Endothelial cell of umbilical vein (primary cell): ENCODE data around the gene EHMT1. TPM values are rescaled to one million over a fixed set of nuclear protein-coding genes. Genes with fewer than 3 reads are reported as not detected.

ENCODE experiments used
- BruUV-seq: library from RNA; stranded (reverse); fragments of 400-500 nt; replicated peaks from 2 replicates; lab custom pipeline; 2021; lab: Mats Ljungman, UMichigan
- CTCF ChIA-PET: fragments of 300-600, 350-600 bp; sonication (Branson Sonifier 250); formaldehyde crosslinking; loops from one replicate; lab custom pipeline; 2021; ENCODE audit warnings: antibody characterized with exemption, inconsistent platforms; lab: Charles Lee
- POLR2A ChIA-PET: fragments of 300-600, 350-600 bp; sonication (Branson Sonifier 250); formaldehyde crosslinking; loops from one replicate; lab custom pipeline; 2021; ENCODE audit warnings: antibody characterized with exemption, inconsistent platforms; lab: Charles Lee
- DNase-seq: peaks from one replicate; pipeline ENCODE4 v3.0.0-alpha.2; 2011; ENCODE audit warnings: low read depth, low spot score
- FAIRE-seq: peaks from 2 replicates; lab custom pipeline; 2011; peaks lifted over from hg19 to GRCh38; lab: Jason Lieb, UNC
- H2AFZ ChIP-seq: 2 replicates; pipeline ENCODE4 v1.6.0; 2012; ENCODE audit warnings: low read depth, low read length, control low read depth, inconsistent platforms
- H3K27ac ChIP-seq: 2 replicates; pipeline ENCODE4 v1.5.1; 2011; ENCODE audit warnings: low read depth, mild to moderate bottlenecking, control low read depth, low read length, moderate library complexity; ENCODE audit not compliant: insufficient read depth
- H3K27me3 ChIP-seq, 2 experiments: 2 replicates each; pipeline versions ENCODE4 v1.6.0 to v1.6.1; 2011; ENCODE audit warnings: low read length in 2 of 2, mixed read lengths in 1 of 2; ENCODE audit not compliant: control insufficient read depth in 2 of 2, insufficient read depth in 2 of 2
- H3K36me3 ChIP-seq, 2 experiments: 2 replicates in 1 of 2; 3 replicates in 1 of 2; pipeline ENCODE4 v1.5.1; 2011; ENCODE audit warnings: low read length in 2 of 2, mild to moderate bottlenecking in 1 of 2, moderate library complexity in 1 of 2; ENCODE audit not compliant: control insufficient read depth in 2 of 2, insufficient read depth in 2 of 2; ENCODE audit errors: extremely low read depth in 1 of 2
- H3K4me1 ChIP-seq: 3 replicates; pipeline ENCODE4 v1.5.1; 2011; ENCODE audit warnings: mild to moderate bottlenecking, low read length; ENCODE audit not compliant: control insufficient read depth, insufficient read depth; ENCODE audit errors: extremely low read depth
- H3K4me2 ChIP-seq: 2 replicates; pipeline ENCODE4 v1.6.1; 2011; ENCODE audit warnings: low read length, control low read depth, mixed read lengths; ENCODE audit not compliant: insufficient read depth
- H3K4me3 ChIP-seq, 3 experiments: fragments of 200-600 bp in 1 of 3; sonication (generic), shearing (Covaris generic) in 1 of 3; replicated peaks in 1 of 3; 2 replicates each; pipeline ENCODE4 v1.5.1; 2011 to 2016; ENCODE audit warnings: control low read depth in 3 of 3, low read length in 3 of 3, mild to moderate bottlenecking in 2 of 3, inconsistent platforms in 1 of 3, low read depth in 1 of 3, moderate library complexity in 1 of 3; ENCODE audit not compliant: insufficient read depth in 1 of 3
- H3K79me2 ChIP-seq: 2 replicates; pipeline ENCODE4 v1.6.0; 2012; ENCODE audit warnings: low read length, inconsistent platforms; ENCODE audit not compliant: control insufficient read depth, insufficient read depth
- H3K9ac ChIP-seq: replicated peaks from 2 replicates; pipeline ENCODE3; 2011; ENCODE audit warnings: low read length, control low read depth; ENCODE audit not compliant: insufficient read depth; ENCODE audit errors: extremely low read depth
- H3K9me1 ChIP-seq: replicated peaks from 3 replicates; pipeline ENCODE4 v1.6.0; 2011; ENCODE audit warnings: mild to moderate bottlenecking, low read length; ENCODE audit not compliant: control insufficient read depth, insufficient read depth; ENCODE audit errors: extremely low read depth
- H3K9me3 ChIP-seq: replicated peaks from 2 replicates; pipeline ENCODE4 v1.5.1; 2012; ENCODE audit warnings: low read length, inconsistent platforms; ENCODE audit not compliant: control insufficient read depth, insufficient read depth
- H4K20me1 ChIP-seq: replicated peaks from 2 replicates; pipeline ENCODE3; 2011; ENCODE audit warnings: mild to moderate bottlenecking, low read length; ENCODE audit not compliant: control insufficient read depth, insufficient read depth; ENCODE audit errors: extremely low read depth
- EZH2 ChIP-seq: IDR thresholded peaks from 2 replicates; pipeline ENCODE4 v1.6.1; 2012; ENCODE audit warnings: borderline replicate concordance, low read depth, mild to moderate bottlenecking, moderate library complexity, low read length, inconsistent platforms; ENCODE audit not compliant: severe bottlenecking
- GATA2 ChIP-seq: IDR thresholded peaks from 2 replicates; pipeline ENCODE4 v1.7.0; 2011; ENCODE audit warnings: low read depth, mild to moderate bottlenecking, moderate library complexity, mixed read lengths, low read length; ENCODE audit not compliant: insufficient read length, insufficient read depth
- JUN ChIP-seq: IDR thresholded peaks from 2 replicates; pipeline ENCODE4 v1.6.1; 2011; ENCODE audit warnings: borderline replicate concordance, low read depth; ENCODE audit not compliant: insufficient read length, insufficient read depth
- MYC ChIP-seq: IDR thresholded peaks from one replicate; pipeline ENCODE4 v1.6.1; 2011; ENCODE audit warnings: mild to moderate bottlenecking, low read depth, low read length
- POLR2A ChIP-seq: IDR thresholded peaks from 2 replicates; pipeline ENCODE4 v1.6.1; 2012; ENCODE audit warnings: low read depth, mild to moderate bottlenecking, control low read depth, low read length
- POLR2AphosphoS5 ChIP-seq: IDR thresholded peaks from 2 replicates; pipeline ENCODE4 v1.6.1; 2012; ENCODE audit warnings: low read depth, mild to moderate bottlenecking, control low read depth, low read length, moderate library complexity; ENCODE audit not compliant: insufficient read depth
- dilution Hi-C: fragments of 300-500 bp; cut with MboI; formaldehyde crosslinking; loops from one replicate; pipeline ENCODE4 v1.15.0; 2019; ENCODE audit warnings: low sequenced_read_pairs; ENCODE audit not compliant: extremely low pct_ligation_motif_present
- intact Hi-C: fragments of 100-400 bp; cut with micrococcal nuclease; formaldehyde crosslinking; loops from one replicate; pipeline ENCODE4 v1.10.0; 2022
- polyA plus RNA-seq, 4 experiments: library from polyadenylated mRNA; depleted of rRNA in 3 of 4; stranded (reverse) in 3 of 4; unstranded in 1 of 4; fragments of >200 nt; gene quantifications; 2 replicates each; pipeline versions ENCODE4 v1.2.1 to v1.2.3, GENCODE V29; 2011 to 2012; ENCODE audit warnings: missing spikeins in 1 of 4
- total RNA-seq: library from RNA; stranded (reverse); gene quantifications from 2 replicates; pipeline ENCODE4 v1.2.3, GENCODE V29; 2021
- TF ChIP-seq, protein P1 (sequence below): IDR thresholded peaks from 2 replicates; pipeline ENCODE4 v1.6.1; 2011; ENCODE audit not compliant: insufficient read depth, insufficient read length
- TF ChIP-seq, protein P2 (sequence below), 2 donors: IDR thresholded peaks; 1 replicate in 1 of 2; 2 replicates in 1 of 2; pipeline ENCODE4 v1.5.1; 2011; ENCODE audit warnings: low read length in 2 of 2, mild to moderate bottlenecking in 2 of 2, moderate library complexity in 2 of 2, control low read depth in 1 of 2, inconsistent platforms in 1 of 2, low read depth in 1 of 2; ENCODE audit not compliant: insufficient read depth in 1 of 2; ENCODE audit errors: extremely low read depth in 1 of 2

The EHMT1 gene
- total and polyA plus RNA-seq, 2 donors (not counting 3 experiments of a cell fraction or from before 2014, with no cell fraction given): 48.2 to 104 TPM

DNA sequence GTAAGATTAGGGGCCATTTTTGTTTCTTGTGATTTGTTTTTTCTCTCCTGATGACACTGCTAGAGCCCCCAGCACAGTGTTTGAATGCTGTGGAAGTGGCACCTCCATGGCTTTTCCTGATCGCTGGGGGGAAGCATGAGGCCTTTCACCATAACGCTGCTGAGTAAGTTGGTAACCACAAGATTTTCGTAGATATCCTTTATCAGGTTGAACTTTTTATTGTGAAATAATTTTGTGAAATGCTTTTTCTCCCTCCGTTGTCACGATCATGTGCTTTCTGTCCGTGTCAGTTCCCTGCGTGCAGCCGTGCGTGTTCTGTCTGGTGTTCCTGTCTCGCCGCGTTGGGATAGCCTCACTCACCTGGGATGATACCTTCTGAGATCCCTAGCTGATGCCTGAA is 59.4 kb downstream of the EHMT1 start:
- FAIRE-seq (no peak), DNase-seq (no peak)
- H3K9me3 ChIP-seq: no peaks in the 10 kb centered on the region
- ChIA-PET CTCF (no interaction called here), POLR2A (no interaction called here)
- intact Hi-C loops: loop anchor here (10.0 kb wide), 1 partner anchor 77 kb away; no protein-coding TSS in a partner anchor
- no TSS peak for BruUV-seq
- H3K9ac ChIP-seq: no peak overlapping the region
- dilution Hi-C loops: no loop called here
- no peak for TF ChIP-seq POLR2A
- TF ChIP-seq, protein P1, sequence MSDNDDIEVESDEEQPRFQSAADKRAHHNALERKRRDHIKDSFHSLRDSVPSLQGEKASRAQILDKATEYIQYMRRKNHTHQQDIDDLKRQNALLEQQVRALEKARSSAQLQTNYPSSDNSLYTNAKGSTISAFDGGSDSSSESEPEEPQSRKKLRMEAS: no peak
- no peak for TF ChIP-seq MYC
- TF ChIP-seq JUN: no peak
- TF ChIP-seq GATA2: no peak
- TF ChIP-seq POLR2AphosphoS5: no peak
- TF ChIP-seq, protein P2, sequence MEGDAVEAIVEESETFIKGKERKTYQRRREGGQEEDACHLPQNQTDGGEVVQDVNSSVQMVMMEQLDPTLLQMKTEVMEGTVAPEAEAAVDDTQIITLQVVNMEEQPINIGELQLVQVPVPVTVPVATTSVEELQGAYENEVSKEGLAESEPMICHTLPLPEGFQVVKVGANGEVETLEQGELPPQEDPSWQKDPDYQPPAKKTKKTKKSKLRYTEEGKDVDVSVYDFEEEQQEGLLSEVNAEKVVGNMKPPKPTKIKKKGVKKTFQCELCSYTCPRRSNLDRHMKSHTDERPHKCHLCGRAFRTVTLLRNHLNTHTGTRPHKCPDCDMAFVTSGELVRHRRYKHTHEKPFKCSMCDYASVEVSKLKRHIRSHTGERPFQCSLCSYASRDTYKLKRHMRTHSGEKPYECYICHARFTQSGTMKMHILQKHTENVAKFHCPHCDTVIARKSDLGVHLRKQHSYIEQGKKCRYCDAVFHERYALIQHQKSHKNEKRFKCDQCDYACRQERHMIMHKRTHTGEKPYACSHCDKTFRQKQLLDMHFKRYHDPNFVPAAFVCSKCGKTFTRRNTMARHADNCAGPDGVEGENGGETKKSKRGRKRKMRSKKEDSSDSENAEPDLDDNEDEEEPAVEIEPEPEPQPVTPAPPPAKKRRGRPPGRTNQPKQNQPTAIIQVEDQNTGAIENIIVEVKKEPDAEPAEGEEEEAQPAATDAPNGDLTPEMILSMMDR (IDR thresholded peaks at IDR 0.05; ENCODE audit: extremely low read depth in 1 of 2, insufficient read depth in 1 of 2, low read depth in 1 of 2, low read length in 2 of 2): no peak
- TF ChIP-seq EZH2: no peak
- H3K79me2 ChIP-seq: peaks cover 74% of the 10 kb centered on the region
- H3K27ac ChIP-seq: no peak overlapping the region
- peaks cover 5% of the 10 kb centered on the region for H3K4me1 ChIP-seq
- no peaks in the 10 kb centered on the region for H3K27me3 ChIP-seq
- no peaks in the 10 kb centered on the region for H3K9me1 ChIP-seq
- H3K4me2 ChIP-seq: no peak overlapping the region
- peaks cover 1% of the 10 kb centered on the region for H4K20me1 ChIP-seq
- H3K36me3 ChIP-seq: no peaks in the 10 kb centered on the region
- H2AFZ ChIP-seq: no peak overlapping the region
- no peak overlapping the region for H3K4me3 ChIP-seq
